LNCaP clone FGC (cell line): ENCODE results near the gene CYP27A1.

Experiments
- DNase-seq: peaks from one replicate; pipeline ENCODE4 v3.0.0-alpha.2; 2011; ENCODE audit warnings: low read depth
- H3K4me3 ChIP-seq: 2 replicates; pipeline ENCODE4 v1.5.1; 2011; ENCODE audit warnings: mild to moderate bottlenecking, low read depth, low read length, control low read depth
- TF ChIP-seq, protein P1 (sequence below): IDR thresholded peaks from 2 replicates; pipeline ENCODE4 v1.5.1; 2012; ENCODE audit warnings: mild to moderate bottlenecking; ENCODE audit not compliant: control insufficient read depth, insufficient read depth; ENCODE audit errors: extremely low read depth

Gene CYP27A1

DNA sequence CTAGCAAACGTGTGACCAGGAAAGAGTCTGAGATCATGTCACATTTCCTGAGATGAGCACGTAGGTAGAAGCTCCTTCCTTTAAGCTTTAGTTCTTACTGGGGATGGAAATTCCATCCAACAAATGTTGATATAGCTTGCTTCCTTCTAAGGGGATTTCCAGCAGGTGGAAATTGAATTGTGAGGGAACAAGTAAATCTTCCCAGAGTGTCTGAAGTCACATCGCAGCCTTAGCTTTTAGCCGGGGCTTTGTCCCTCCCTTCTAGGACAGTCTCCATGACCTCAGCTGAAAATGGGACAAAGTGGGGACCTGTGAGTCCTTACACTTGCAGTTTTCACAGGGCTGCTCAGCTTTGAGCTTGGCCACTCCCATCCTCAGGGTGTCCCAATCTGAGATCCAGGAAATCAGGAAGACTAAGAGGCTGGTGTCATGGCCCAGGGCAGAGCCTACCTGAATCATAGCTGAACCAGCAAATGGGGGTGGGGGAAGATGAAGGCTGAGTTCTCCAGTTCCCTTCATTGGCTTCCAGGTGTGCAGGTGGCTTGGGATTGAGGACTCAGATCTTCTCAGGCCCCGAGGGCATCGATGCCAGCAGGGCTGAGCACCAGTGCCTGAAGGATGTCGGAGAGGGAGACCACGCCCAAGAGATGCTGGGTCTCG, 41.4 kb downstream of the CYP27A1 start:
- no peak for DNase-seq
- TF ChIP-seq, protein P1, sequence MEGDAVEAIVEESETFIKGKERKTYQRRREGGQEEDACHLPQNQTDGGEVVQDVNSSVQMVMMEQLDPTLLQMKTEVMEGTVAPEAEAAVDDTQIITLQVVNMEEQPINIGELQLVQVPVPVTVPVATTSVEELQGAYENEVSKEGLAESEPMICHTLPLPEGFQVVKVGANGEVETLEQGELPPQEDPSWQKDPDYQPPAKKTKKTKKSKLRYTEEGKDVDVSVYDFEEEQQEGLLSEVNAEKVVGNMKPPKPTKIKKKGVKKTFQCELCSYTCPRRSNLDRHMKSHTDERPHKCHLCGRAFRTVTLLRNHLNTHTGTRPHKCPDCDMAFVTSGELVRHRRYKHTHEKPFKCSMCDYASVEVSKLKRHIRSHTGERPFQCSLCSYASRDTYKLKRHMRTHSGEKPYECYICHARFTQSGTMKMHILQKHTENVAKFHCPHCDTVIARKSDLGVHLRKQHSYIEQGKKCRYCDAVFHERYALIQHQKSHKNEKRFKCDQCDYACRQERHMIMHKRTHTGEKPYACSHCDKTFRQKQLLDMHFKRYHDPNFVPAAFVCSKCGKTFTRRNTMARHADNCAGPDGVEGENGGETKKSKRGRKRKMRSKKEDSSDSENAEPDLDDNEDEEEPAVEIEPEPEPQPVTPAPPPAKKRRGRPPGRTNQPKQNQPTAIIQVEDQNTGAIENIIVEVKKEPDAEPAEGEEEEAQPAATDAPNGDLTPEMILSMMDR, result no peak
- no peak overlapping the region for H3K4me3 ChIP-seq

DNA sequence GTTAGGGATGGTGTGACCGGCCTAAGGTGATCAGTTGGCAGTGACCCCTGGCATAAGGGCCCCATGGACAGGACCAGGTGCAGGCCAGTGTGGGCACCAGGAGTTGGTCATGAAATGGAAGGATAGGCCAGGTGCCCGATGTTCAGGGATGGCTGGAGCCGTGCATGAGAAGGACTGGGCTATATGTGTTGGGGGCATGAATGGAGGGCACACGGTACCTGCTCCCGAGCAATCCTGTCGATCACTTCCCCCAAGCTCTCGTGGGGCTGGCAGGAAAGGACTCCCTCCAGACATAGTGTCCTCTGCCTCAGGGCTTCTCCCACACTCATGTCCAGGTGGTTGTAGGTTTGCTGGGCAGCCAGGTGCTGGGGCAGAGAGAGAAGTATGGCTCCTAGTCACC, 42.1 kb downstream of the CYP27A1 start:
- H3K4me3 ChIP-seq, result no peak overlapping the region
- TF ChIP-seq, protein P1, result no peak
- DNase-seq, result no peak

DNA sequence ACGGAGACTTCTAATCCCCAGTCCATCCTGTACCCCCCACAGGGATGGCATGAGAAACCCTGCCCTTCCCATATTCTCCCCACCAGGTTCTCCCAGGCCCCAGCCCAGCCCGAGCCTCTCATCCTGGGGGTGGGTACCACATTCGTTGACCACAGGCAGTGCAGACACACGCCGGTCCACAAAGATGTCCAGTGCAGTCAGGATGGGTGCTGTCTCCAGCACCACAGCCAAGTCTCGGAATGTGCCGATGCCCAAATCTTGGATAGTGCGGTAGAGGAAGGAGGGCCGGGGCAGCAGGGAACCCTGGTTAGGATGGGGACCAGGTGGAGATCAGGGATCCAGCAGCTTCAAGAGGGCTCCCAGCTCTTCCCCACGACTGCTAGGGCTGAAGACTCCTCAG, 44.8 kb downstream of the CYP27A1 start:
- H3K4me3 ChIP-seq, result no peak overlapping the region
- TF ChIP-seq, protein P1, result no peak
- no peak for DNase-seq

DNA sequence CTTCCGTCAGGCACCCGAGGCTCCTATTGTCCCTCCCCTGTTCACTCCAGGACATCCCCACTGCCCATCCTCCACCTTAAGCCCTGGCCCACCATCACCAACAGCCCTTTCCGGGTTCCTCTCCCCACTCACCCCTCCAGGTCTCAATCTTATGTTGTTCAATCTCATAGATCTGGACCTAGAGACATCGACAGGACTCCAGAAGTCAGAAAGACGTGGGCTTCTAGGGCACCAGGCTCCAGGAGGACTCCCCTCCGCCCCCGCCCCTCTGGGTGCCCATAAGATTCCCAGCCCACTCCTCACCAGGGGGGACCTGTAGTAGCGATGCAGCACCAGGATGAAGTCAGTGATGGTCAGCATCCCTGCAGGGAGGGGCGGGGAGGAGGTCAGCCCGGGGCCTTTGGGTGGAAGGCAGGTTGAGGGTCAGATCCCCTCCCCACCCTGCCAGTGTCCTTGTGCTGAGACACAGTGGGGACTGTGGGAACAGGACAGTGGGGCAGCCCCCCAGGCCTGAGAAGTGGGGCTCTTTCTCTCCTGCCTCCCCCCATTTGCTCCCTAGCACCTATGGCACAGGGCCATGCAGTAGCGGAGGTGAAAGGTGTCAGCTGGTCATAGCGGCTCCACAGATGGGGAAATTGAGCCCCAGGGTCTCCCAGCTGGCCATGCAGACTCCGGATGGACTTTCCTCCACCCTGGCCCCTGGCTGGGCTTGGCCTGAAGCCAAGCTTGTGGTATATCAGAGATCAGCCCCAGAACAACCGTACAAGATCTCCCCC, 45.9 kb downstream of the CYP27A1 start:
- TF ChIP-seq, protein P1, result no peak
- DNase-seq, result no peak
- no peak overlapping the region for H3K4me3 ChIP-seq

GRCh38 chr2:218828477-218828778, 46.5 kb downstream of the CYP27A1 start:
- no peak overlapping the region for H3K4me3 ChIP-seq
- TF ChIP-seq, protein P1, result no peak
- no peak for DNase-seq

DNA sequence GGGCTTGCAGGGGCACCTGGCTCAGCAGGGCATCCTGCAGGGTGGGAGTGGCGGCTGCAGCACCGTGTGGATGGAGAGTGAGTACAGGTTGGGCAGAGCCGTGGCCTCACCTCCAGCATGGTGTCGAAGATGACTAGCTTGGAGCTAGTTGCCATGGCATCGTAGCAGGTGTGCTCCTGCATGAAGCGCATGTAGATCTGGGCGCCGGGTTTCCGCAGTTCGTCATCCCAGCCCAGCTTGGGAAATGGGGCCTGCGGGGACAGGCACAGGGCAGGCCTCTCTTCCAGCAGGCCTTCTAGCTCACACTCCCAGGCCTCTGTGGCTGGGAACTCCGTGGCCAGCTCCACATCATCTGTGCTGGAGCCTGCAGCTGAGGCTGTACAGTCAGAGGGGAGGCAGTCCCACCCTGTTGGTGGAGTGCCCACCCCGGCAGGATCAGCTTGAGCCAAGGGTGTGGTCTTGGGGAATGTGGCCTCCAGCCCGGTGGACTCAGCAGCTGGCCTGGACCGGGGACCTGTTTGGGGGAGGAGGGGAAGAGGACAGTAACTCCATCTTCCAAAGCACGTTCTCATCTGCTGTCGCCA, 48.0 kb downstream of the CYP27A1 start:
- H3K4me3 ChIP-seq, result no peak overlapping the region
- TF ChIP-seq, protein P1, result no peak
- DNase-seq, result no peak
